OCI-LY3 (cell line): ENCODE measurements around the gene RGS9.

ENCODE experiments used
- H2AFZ ChIP-seq: fragments of 200-600, 300-600 bp; shearing (Covaris generic); 2 replicates; pipeline ENCODE4 v1.6.0; 2014; ENCODE audit warnings: antibody characterized with exemption, low read depth, low read length
- H3K27ac ChIP-seq: fragments of 200-600, 300-600 bp; sonication (generic); 2 replicates; pipeline ENCODE4 v1.5.1; 2014; ENCODE audit warnings: mild to moderate bottlenecking, low read length, moderate library complexity, mixed read lengths
- H3K27me3 ChIP-seq: fragments of 200-600, 300-600 bp; sonication (generic); 2 replicates; pipeline ENCODE4 v1.6.1; 2014; ENCODE audit warnings: low read depth, low read length, mixed read lengths
- H3K36me3 ChIP-seq: fragments of 200-600, 300-600 bp; sonication (generic); replicated peaks from 2 replicates; pipeline ENCODE3; 2014; ENCODE audit warnings: low read depth, low read length, mixed read lengths
- H3K4me1 ChIP-seq: fragments of 300-600, 200-600 bp; sonication (generic); 2 replicates; pipeline ENCODE4 v1.6.1; 2014; ENCODE audit warnings: low read length, mixed read lengths
- H3K4me2 ChIP-seq: fragments of 200-600, 300-600 bp; sonication (generic); 2 replicates; pipeline ENCODE4 v1.6.1; 2014; ENCODE audit warnings: low read length, mixed read lengths
- H3K4me3 ChIP-seq: fragments of 300-600, 200-600 bp; sonication (generic); 2 replicates; pipeline ENCODE4 v1.5.1; 2014; ENCODE audit warnings: antibody characterized with exemption, mild to moderate bottlenecking, low read length, moderate library complexity
- H3K79me2 ChIP-seq: fragments of 300-600, 200-600 bp; shearing (Covaris generic); 2 replicates; pipeline ENCODE4 v1.6.1; 2014; ENCODE audit warnings: mild to moderate bottlenecking, low read length, mixed read lengths
- H3K9ac ChIP-seq: fragments of 300-600, 200-600 bp; shearing (Covaris generic); 2 replicates; pipeline ENCODE4 v1.6.0; 2014; ENCODE audit warnings: mild to moderate bottlenecking, low read length, moderate library complexity
- H3K9me3 ChIP-seq: fragments of 200-600, 300-600 bp; shearing (Covaris generic); 2 replicates; pipeline ENCODE4 v1.6.1; 2014; ENCODE audit warnings: low read length, mixed read lengths; ENCODE audit not compliant: insufficient read depth
- H4K20me1 ChIP-seq: fragments of 200-600, 300-600 bp; sonication (generic); 2 replicates; pipeline ENCODE4 v1.6.1; 2016; ENCODE audit warnings: low read length, mixed read lengths; ENCODE audit not compliant: insufficient read depth
- CTCF ChIP-seq: fragments of 200-600, 300-600 bp; sonication (generic); IDR thresholded peaks from 2 replicates; pipeline ENCODE4 v1.5.1; 2014; ENCODE audit warnings: antibody characterized with exemption, low read length, low read depth
- EZH2phosphoT487 ChIP-seq: fragments of 200-600 bp; shearing (Covaris generic); IDR thresholded peaks from 2 replicates; pipeline ENCODE4 v1.6.1; 2018; ENCODE audit warnings: antibody characterized with exemption, mixed run types, low read depth

RGS9 gene

GRCh38 chr17:65173976-65174683, 37.0 kb downstream of the RGS9 start:
- TF ChIP-seq EZH2phosphoT487 (no peak), CTCF (no peak)
- Histone ChIP-seq H3K9me3 (no peaks in the 10 kb centered on the region), H3K36me3 (no peaks in the 10 kb centered on the region), H3K27me3 (no peaks in the 10 kb centered on the region), H3K4me2 (no peak overlapping the region), H3K79me2 (no peaks in the 10 kb centered on the region), H3K4me3 (no peak overlapping the region), H4K20me1 (no peaks in the 10 kb centered on the region), H3K9ac (no peak overlapping the region), H2AFZ (no peak overlapping the region), H3K4me1 (peaks cover 57% of the 10 kb centered on the region), H3K27ac (no peak overlapping the region)

- Histone ChIP-seq H3K79me2 (no peaks in the 10 kb centered on the region), H3K9me3 (no peaks in the 10 kb centered on the region), H3K4me3 (no peak overlapping the region), H2AFZ (no peak overlapping the region), H3K36me3 (no peaks in the 10 kb centered on the region), H3K27ac (peak overlapping the region; percentile 98), H3K27me3 (no peaks in the 10 kb centered on the region), H3K4me1 (peaks cover 66% of the 10 kb centered on the region), H3K9ac (no peak overlapping the region), H3K4me2 (no peak overlapping the region), H4K20me1 (no peaks in the 10 kb centered on the region)
- no peak for TF ChIP-seq EZH2phosphoT487
- TF ChIP-seq CTCF = no peak
These were observed 37.8 kb downstream of the RGS9 start for GRCh38 chr17:65174974-65175373.

- no peak for TF ChIP-seq EZH2phosphoT487
- TF ChIP-seq CTCF = no peak
- Histone ChIP-seq H3K4me3 (no peak overlapping the region), H3K79me2 (no peaks in the 10 kb centered on the region), H3K27me3 (no peaks in the 10 kb centered on the region), H2AFZ (no peak overlapping the region), H3K9ac (peak overlapping the region; percentile 45; the same call in 1 of the 2 replicates), H3K36me3 (no peaks in the 10 kb centered on the region), H3K4me2 (peak overlapping the region; percentile 62), H4K20me1 (no peaks in the 10 kb centered on the region), H3K9me3 (no peaks in the 10 kb centered on the region), H3K27ac (peak overlapping the region; percentile 98), H3K4me1 (peaks cover 76% of the 10 kb centered on the region)
These were observed 38.8 kb downstream of the RGS9 start for GRCh38 chr17:65175952-65176351.

- Histone ChIP-seq H4K20me1 (no peaks in the 10 kb centered on the region), H2AFZ (no peak overlapping the region), H3K27me3 (no peaks in the 10 kb centered on the region), H3K79me2 (no peaks in the 10 kb centered on the region), H3K9me3 (no peaks in the 10 kb centered on the region), H3K4me3 (no peak overlapping the region), H3K4me2 (peak overlapping the region; percentile 62), H3K9ac (peak overlapping the region; percentile 45; the same call in 1 of the 2 replicates), H3K36me3 (no peaks in the 10 kb centered on the region), H3K4me1 (peaks cover 84% of the 10 kb centered on the region), H3K27ac (peak overlapping the region; percentile 98)
- no peak for TF ChIP-seq CTCF
- TF ChIP-seq EZH2phosphoT487 = no peak
These were observed 39.7 kb downstream of the RGS9 start for GRCh38 chr17:65176646-65177409.
